Small intestine (tissue), 16 donors: ENCODE measurements around the gene PPP2R3B. TPM values are rescaled to one million over a fixed set of nuclear protein-coding genes. Genes with fewer than 3 reads are reported as not detected.
A peak's percentile ranks its signal among the peaks of the same experiment; 100 is the strongest.
"Not testable (repeated sequence)": the region's sequence is repeated elsewhere in the genome, so short reads cannot be mapped to it uniquely, and the experiment has no call there.

Source experiments
- DNase-seq, 2 donors: peaks; one replicate each; pipeline versions ENCODE4 v3.0.0 to v3.0.0-alpha.2; 2013
- FAIRE-seq: peaks from 2 replicates; lab custom pipeline; 2012; peaks lifted over from hg19 to GRCh38; lab: Jason Lieb, UNC
- H3K27ac ChIP-seq, 3 donors: one replicate each; pipeline ENCODE4 v1.5.1; 2013; ENCODE audit warnings: low read length in 2 of 3, mild to moderate bottlenecking in 2 of 3, control low read depth in 1 of 3, inconsistent platforms in 1 of 3, low read depth in 1 of 3, moderate library complexity in 1 of 3
- H3K27me3 ChIP-seq, 3 donors: one replicate each; pipeline ENCODE4 v1.6.1; 2013; ENCODE audit warnings: low read length in 3 of 3, inconsistent platforms in 1 of 3; ENCODE audit not compliant: control insufficient read depth in 3 of 3, insufficient read depth in 3 of 3
- H3K36me3 ChIP-seq, 3 donors: one replicate each; pipeline ENCODE4 v1.6.1; 2013; ENCODE audit warnings: low read length in 3 of 3, inconsistent platforms in 1 of 3, low read depth in 1 of 3, mild to moderate bottlenecking in 1 of 3, moderate library complexity in 1 of 3; ENCODE audit not compliant: control insufficient read depth in 3 of 3, insufficient read depth in 2 of 3
- H3K4me1 ChIP-seq, 3 donors: one replicate each; pipeline ENCODE4 v1.6.1; 2013; ENCODE audit warnings: low read length in 2 of 3, inconsistent platforms in 1 of 3, low read depth in 1 of 3, mild to moderate bottlenecking in 1 of 3, moderate library complexity in 1 of 3; ENCODE audit not compliant: control insufficient read depth in 3 of 3, insufficient read depth in 2 of 3
- H3K4me3 ChIP-seq, 3 donors: one replicate each; pipeline ENCODE4 v1.5.1; 2013; ENCODE audit warnings: low read length in 3 of 3, control low read depth in 1 of 3, inconsistent platforms in 1 of 3, low read depth in 1 of 3, mild to moderate bottlenecking in 1 of 3, moderate library complexity in 1 of 3
- H3K9me3 ChIP-seq, 2 donors: one replicate each; pipeline ENCODE4 v1.6.1; 2013; ENCODE audit warnings: low read depth in 1 of 2, low read length in 1 of 2; ENCODE audit not compliant: control insufficient read depth in 2 of 2, insufficient read depth in 1 of 2
- WGBS, 3 donors: extraction: QIAGEN DNeasy Blood & Tissue Kit; methylation state at CpG; one replicate each; pipeline ENCODE4 v1.1.7; 2013; 5-methylcytosine and 5-hydroxymethylcytosine counted together
- long read RNA-seq, 10 donors: transcript quantifications; one replicate each; lab custom pipeline, GENCODE V29; 2026
- polyA plus RNA-seq, 4 donors: library from polyadenylated mRNA; stranded (reverse) in 3 of 4; unstranded in 1 of 4; fragments of 200-250 nt in 3 of 4; fragments of 120-200 nt in 1 of 4; gene quantifications; one replicate each; pipeline versions ENCODE4 v1.2.1 to v1.2.3, GENCODE V29; 2013
- donor health status: healthy with polysubstance abuse.
- donor health status: control.
- donor health status: control.
- donor health status: Bipolar disorder and iron deficiency.
- donor health status: healthy.

The PPP2R3B gene
- polyA plus RNA-seq = 10 to 100 TPM in 3 of 4 donors, 1 to 10 TPM in 1; 4.9 to 13.6 (median 11.8) TPM
- long read RNA-seq, donor 1, transcript PPP2R3B-202 (13 exons, 2,151 nt) = major isoform, 5 of 5 reads
- long read RNA-seq, donor 1, partial matches to known transcripts = 0 of 5 reads
- long read RNA-seq, donor 1, other reads (novel, unspliced or antisense) = 0 of 5 reads
- long read RNA-seq, donor 2 = 0 reads
- long read RNA-seq, donor 3 = 0 reads
- long read RNA-seq, donor 4 = 0 reads
- long read RNA-seq, donor 5 = 0 reads
- long read RNA-seq, donor 6, partial matches to known transcripts = 0 of 2 reads
- long read RNA-seq, donor 6, other reads (novel, unspliced or antisense) = 0 of 2 reads
- long read RNA-seq, donor 7, transcript PPP2R3B-202 (13 exons, 2,151 nt) = minor isoform, 7 of 107 reads
- long read RNA-seq, donor 7, transcript PPP2R3B-208 (5 exons, 1,090 nt) = major isoform, 8 of 107 reads
- long read RNA-seq, donor 7, partial matches to known transcripts = 38 of 107 reads
- long read RNA-seq, donor 7, other reads (novel, unspliced or antisense) = 53 of 107 reads
- long read RNA-seq, donor 8 = 0 reads
- long read RNA-seq, donor 9 = 0 reads
- long read RNA-seq, donor 10, transcript PPP2R3B-202 (13 exons, 2,151 nt) = major isoform, 6 of 6 reads
- long read RNA-seq, donor 10, partial matches to known transcripts = 0 of 6 reads
- long read RNA-seq, donor 10, other reads (novel, unspliced or antisense) = 0 of 6 reads

GRCh38 chrX:386768-387575 is at the start of gene PPP2R3B:
Gene PPP2R3B, minus strand, starts transcription at chrX:386907. Its CDS starts 216 bp downstream, at chrX:386691.
- no peaks in the 10 kb centered on the region for H3K9me3 ChIP-seq
- no peak for FAIRE-seq
- no peaks in the 10 kb centered on the region for H3K36me3 ChIP-seq
- no peaks in the 10 kb centered on the region for H3K27me3 ChIP-seq
- 0% methylated on average over 93 to 102 of the region's 102 CpGs for WGBS, 3 donors
- peak within 1 kb of the TSS; percentile 81 to 92 (median 89) for H3K4me3 ChIP-seq
- H3K27ac ChIP-seq = peak within 1 kb of the TSS; percentile 93 to 99 (median 97)
- peak; percentile 99 for DNase-seq
- no peaks in the 10 kb centered on the region for H3K4me1 ChIP-seq

GRCh38 chrX:435536-436122 is 48.9 kb upstream of the PPP2R3B start:
- no peak overlapping the region for H3K4me3 ChIP-seq
- peaks cover 0 to 4% (median 0%) of the 10 kb centered on the region in 3 donors for H3K27me3 ChIP-seq
- no peak overlapping the region for H3K27ac ChIP-seq
- WGBS, 3 donors = 70 to 78% (median 75%) methylated on average over 28 to 29 of the region's 29 CpGs
- no peak for FAIRE-seq
- no peaks in the 10 kb centered on the region for H3K4me1 ChIP-seq
- DNase-seq = no peak
- no peaks in the 10 kb centered on the region for H3K36me3 ChIP-seq
- H3K9me3 ChIP-seq = peaks cover 0 to 6% of the 10 kb centered on the region in 2 donors

- peaks cover 0 to 4% (median 0%) of the 10 kb centered on the region in 3 donors for H3K27me3 ChIP-seq
- WGBS, 3 donors = 62 to 73% (median 72%) methylated on average over 17 of the region's 17 CpGs
- no peak overlapping the region for H3K4me3 ChIP-seq
- H3K27ac ChIP-seq = no peak overlapping the region
- no peak for DNase-seq
- peaks cover 0 to 4% of the 10 kb centered on the region in 2 donors for H3K9me3 ChIP-seq
- H3K4me1 ChIP-seq = no peaks in the 10 kb centered on the region
- no peak for FAIRE-seq
- H3K36me3 ChIP-seq = no peaks in the 10 kb centered on the region
Measured at GRCh38 chrX:434946-435345, 48.2 kb upstream of the PPP2R3B start.

GRCh38 chrX:433771-434170 is 47.1 kb upstream of the PPP2R3B start:
- Histone ChIP-seq H3K9me3 (no peaks in the 10 kb centered on the region), H3K36me3 (no peaks in the 10 kb centered on the region), H3K27ac (no peak overlapping the region), H3K27me3 (peaks cover 0 to 5% (median 0%) of the 10 kb centered on the region in 3 donors), H3K4me3 (no peak overlapping the region), H3K4me1 (no peaks in the 10 kb centered on the region)
- DNase-seq (no peak), FAIRE-seq (no peak)
- whole genome bisulfite sequencing, 3 donors = 91 to 92% (median 92%) methylated on average over 26 of the region's 26 CpGs

GRCh38 chrX:432666-433065 is 46.0 kb upstream of the PPP2R3B start:
- WGBS, 3 donors = 87 to 90% (median 89%) methylated on average over 5 to 12 of the region's 12 CpGs
- H3K4me3 ChIP-seq, H3K9me3 ChIP-seq, H3K27ac ChIP-seq, DNase-seq, FAIRE-seq, H3K4me1 ChIP-seq, H3K36me3 ChIP-seq, H3K27me3 ChIP-seq: not testable (repeated sequence)

- Histone ChIP-seq H3K4me1 (no peaks in the 10 kb centered on the region), H3K27me3 (peaks cover 0 to 12% (median 5%) of the 10 kb centered on the region in 3 donors), H3K9me3 (no peaks in the 10 kb centered on the region), H3K27ac (no peak overlapping the region), H3K36me3 (no peaks in the 10 kb centered on the region), H3K4me3 (no peak overlapping the region)
- WGBS, 3 donors = 84 to 96% (median 89%) methylated on average over 2 of the region's 2 CpGs
- DNase-seq (no peak), FAIRE-seq (no peak)
Measured at GRCh38 chrX:431492-432111, 44.9 kb upstream of the PPP2R3B start.

- Histone ChIP-seq H3K9me3 (no peaks in the 10 kb centered on the region), H3K4me1 (no peaks in the 10 kb centered on the region), H3K27ac (no peak overlapping the region), H3K4me3 (no peak overlapping the region), H3K27me3 (peaks cover 0 to 12% (median 5%) of the 10 kb centered on the region in 3 donors), H3K36me3 (no peaks in the 10 kb centered on the region)
- FAIRE-seq (no peak), DNase-seq (no peak)
- WGBS, 3 donors = 85 to 92% (median 87%) methylated on average over 21 of the region's 21 CpGs
Measured at GRCh38 chrX:431056-431455, 44.3 kb upstream of the PPP2R3B start.
